ENCODE results near the gene PTX4. TPM values are rescaled to one million over a fixed set of nuclear protein-coding genes. Genes with fewer than 3 reads are reported as not detected.

The PTX4 gene
- total RNA-seq, 1 donor from 2014 or later = 0.21 TPM

GRCh38 chr16:1447965-1448364 is 40.8 kb downstream of the PTX4 start:
- Mint-ChIP-seq H3K36me3 (ENCODE audit: low read depth, unreplicated experiment) (peaks cover 9% of the 10 kb centered on the region), H3K4me1 (ENCODE audit: unreplicated experiment) (no peaks in the 10 kb centered on the region), H3K27ac (ENCODE audit: unreplicated experiment) (no peak overlapping the region), H3K4me3 (ENCODE audit: unreplicated experiment) (no peak overlapping the region), H3K27me3 (ENCODE audit: unreplicated experiment) (peaks cover 8% of the 10 kb centered on the region), H3K9me3 (ENCODE audit: unreplicated experiment) (no peaks in the 10 kb centered on the region)
- no peak for DNase-seq (ENCODE audit: low spot score)
- no peak for TF ChIP-seq CTCF (IDR thresholded peaks at IDR 0.05; ENCODE audit: unreplicated experiment)

- Mint-ChIP-seq H3K36me3 (ENCODE audit: low read depth, unreplicated experiment) (peaks cover 3% of the 10 kb centered on the region), H3K4me1 (ENCODE audit: unreplicated experiment) (no peaks in the 10 kb centered on the region), H3K9me3 (ENCODE audit: unreplicated experiment) (no peaks in the 10 kb centered on the region), H3K27ac (ENCODE audit: unreplicated experiment) (no peak overlapping the region), H3K27me3 (ENCODE audit: unreplicated experiment) (peaks cover 8% of the 10 kb centered on the region), H3K4me3 (ENCODE audit: unreplicated experiment) (no peak overlapping the region)
- DNase-seq (ENCODE audit: low spot score) = no peak
- TF ChIP-seq CTCF (IDR thresholded peaks at IDR 0.05; ENCODE audit: unreplicated experiment) = no peak
Observed at GRCh38 chr16:1446296-1447080, 42.3 kb downstream of the PTX4 start.

GRCh38 chr16:1445518-1446203 is 43.1 kb downstream of the PTX4 start:
- Mint-ChIP-seq H3K27ac (ENCODE audit: unreplicated experiment) (no peak overlapping the region), H3K9me3 (ENCODE audit: unreplicated experiment) (no peaks in the 10 kb centered on the region), H3K27me3 (ENCODE audit: unreplicated experiment) (peaks cover 8% of the 10 kb centered on the region), H3K36me3 (ENCODE audit: low read depth, unreplicated experiment) (no peaks in the 10 kb centered on the region), H3K4me3 (ENCODE audit: unreplicated experiment) (no peak overlapping the region), H3K4me1 (ENCODE audit: unreplicated experiment) (no peaks in the 10 kb centered on the region)
- DNase-seq (ENCODE audit: low spot score) = no peak
- no peak for TF ChIP-seq CTCF (IDR thresholded peaks at IDR 0.05; ENCODE audit: unreplicated experiment)

GRCh38 chr16:1444730-1445517 is 43.8 kb downstream of the PTX4 start:
- Mint-ChIP-seq H3K4me3 (ENCODE audit: unreplicated experiment) (no peak overlapping the region), H3K27ac (ENCODE audit: unreplicated experiment) (no peak overlapping the region), H3K4me1 (ENCODE audit: unreplicated experiment) (no peaks in the 10 kb centered on the region), H3K9me3 (ENCODE audit: unreplicated experiment) (no peaks in the 10 kb centered on the region), H3K36me3 (ENCODE audit: low read depth, unreplicated experiment) (no peaks in the 10 kb centered on the region), H3K27me3 (ENCODE audit: unreplicated experiment) (peaks cover 8% of the 10 kb centered on the region)
- DNase-seq (ENCODE audit: low spot score) = no peak
- no peak for TF ChIP-seq CTCF (IDR thresholded peaks at IDR 0.05; ENCODE audit: unreplicated experiment)

Measured in endothelial cell (in vitro differentiated cells).